ENCODE results near the gene IFNAR1.

The IFNAR1 gene

GRCh38 chr21:33395891-33396331 is 71.1 kb downstream of the IFNAR1 start:
- H3K4me3 ChIP-seq (replicated peaks; ENCODE audit: low read depth, low read length): no peak overlapping the region
- DNase-seq (ENCODE audit: low read depth): peak; percentile 36
- no peak for TF ChIP-seq CTCF (IDR thresholded peaks at IDR 0.05; ENCODE audit: low read length, missing control alignments)

- no peak for DNase-seq (ENCODE audit: low read depth)
- no peak overlapping the region for H3K4me3 ChIP-seq (replicated peaks; ENCODE audit: low read depth, low read length)
- no peak for TF ChIP-seq CTCF (IDR thresholded peaks at IDR 0.05; ENCODE audit: low read length, missing control alignments)
Observed at GRCh38 chr21:33396436-33396835, 71.7 kb downstream of the IFNAR1 start.

- no peak overlapping the region for H3K4me3 ChIP-seq (replicated peaks; ENCODE audit: low read depth, low read length)
- DNase-seq (ENCODE audit: low read depth): peak; percentile 84
- TF ChIP-seq CTCF (IDR thresholded peaks at IDR 0.05; ENCODE audit: low read length, missing control alignments): no peak
Observed at GRCh38 chr21:33396951-33397350, 72.2 kb downstream of the IFNAR1 start.

- no peak for DNase-seq (ENCODE audit: low read depth)
Observed at GRCh38 chr21:33397717-33398116, 72.9 kb downstream of the IFNAR1 start.

GRCh38 chr21:33398361-33398760 is 73.6 kb downstream of the IFNAR1 start:
- H3K4me3 ChIP-seq (replicated peaks; ENCODE audit: low read depth, low read length): no peak overlapping the region
- TF ChIP-seq CTCF (IDR thresholded peaks at IDR 0.05; ENCODE audit: low read length, missing control alignments): no peak
- DNase-seq (ENCODE audit: low read depth): no peak

More at GRCh38 chr21:33397717-33398116, 72.9 kb downstream of the IFNAR1 start:
- TF ChIP-seq CTCF (IDR thresholded peaks at IDR 0.05; ENCODE audit: low read length, missing control alignments): no peak
- H3K4me3 ChIP-seq (replicated peaks; ENCODE audit: low read depth, low read length): no peak overlapping the region

- no peak overlapping the region for H3K4me3 ChIP-seq (replicated peaks; ENCODE audit: low read depth, low read length)
- no peak for DNase-seq (ENCODE audit: low read depth)
- no peak for TF ChIP-seq CTCF (IDR thresholded peaks at IDR 0.05; ENCODE audit: low read length, missing control alignments)
Observed at GRCh38 chr21:33401630-33401992, 76.8 kb downstream of the IFNAR1 start.

Measured in fibroblast of pulmonary artery (primary cell).